Kidney epithelial cell (primary cell): Measurements from ENCODE around the gene GSTT2B. TPM values are rescaled to one million over a fixed set of nuclear protein-coding genes. Genes with fewer than 3 reads are reported as not detected.
"Not testable (repeated sequence)": the region's sequence is repeated elsewhere in the genome, so short reads cannot be mapped to it uniquely, and the experiment has no call there.

Source experiments
- DNase-seq: peaks from one replicate; pipeline ENCODE4 v3.0.0-alpha.2; 2010; ENCODE audit warnings: low read depth
- H3K27me3 ChIP-seq: 2 replicates; pipeline ENCODE4 v1.6.0; 2011; ENCODE audit warnings: low read length; ENCODE audit not compliant: control insufficient read depth, insufficient read depth
- H3K36me3 ChIP-seq: 2 replicates; pipeline ENCODE4 v1.5.1; 2011; ENCODE audit warnings: low read length; ENCODE audit not compliant: control insufficient read depth, insufficient read depth
- H3K4me3 ChIP-seq: 2 replicates; pipeline ENCODE4 v1.5.1; 2011; ENCODE audit warnings: low read depth, mild to moderate bottlenecking, control low read depth, low read length
- CTCF ChIP-seq: IDR thresholded peaks from 2 replicates; pipeline ENCODE4 v1.5.1; 2011; ENCODE audit warnings: mild to moderate bottlenecking, moderate library complexity, low read length, control low read depth, inconsistent platforms; ENCODE audit not compliant: insufficient read depth, poor library complexity, severe bottlenecking
- total RNA-seq: library from RNA; depleted of rRNA; stranded (reverse); fragments of >200 nt; gene quantifications from 2 replicates; pipeline ENCODE4 v1.2.3, GENCODE V29; 2015

GSTT2B gene
- total RNA-seq, 1 donor from 2014 or later = 3.8 TPM

- Histone ChIP-seq H3K36me3 (no peaks in the 10 kb centered on the region), H3K4me3 (no peak overlapping the region), H3K27me3 (no peaks in the 10 kb centered on the region)
- TF ChIP-seq CTCF = no peak
- DNase-seq = no peak
Observed at GRCh38 chr22:23939017-23939357, 22.0 kb downstream of the GSTT2B start.

- Histone ChIP-seq H3K4me3 (no peak overlapping the region), H3K27me3 (no peaks in the 10 kb centered on the region), H3K36me3 (no peaks in the 10 kb centered on the region)
- TF ChIP-seq CTCF = no peak
- DNase-seq = no peak
Observed at GRCh38 chr22:23938328-23939016, 22.5 kb downstream of the GSTT2B start.

- Histone ChIP-seq H3K36me3 (no peaks in the 10 kb centered on the region), H3K27me3 (no peaks in the 10 kb centered on the region), H3K4me3 (no peak overlapping the region)
- no peak for TF ChIP-seq CTCF
- no peak for DNase-seq
Observed at GRCh38 chr22:23926561-23926960, 34.4 kb downstream of the GSTT2B start.

GRCh38 chr22:23925020-23925606 is 35.9 kb downstream of the GSTT2B start:
- Histone ChIP-seq H3K27me3 (no peaks in the 10 kb centered on the region), H3K36me3 (no peaks in the 10 kb centered on the region), H3K4me3 (no peak overlapping the region)
- no peak for DNase-seq
- TF ChIP-seq CTCF = no peak

GRCh38 chr22:23922921-23923320 is 38.1 kb downstream of the GSTT2B start:
- Histone ChIP-seq H3K36me3 (no peaks in the 10 kb centered on the region), H3K4me3 (no peak overlapping the region), H3K27me3 (no peaks in the 10 kb centered on the region)
- no peak for DNase-seq
- no peak for TF ChIP-seq CTCF

GRCh38 chr22:23921586-23922201 is 39.3 kb downstream of the GSTT2B start:
- H3K36me3 ChIP-seq, DNase-seq, H3K4me3 ChIP-seq, H3K27me3 ChIP-seq: not testable (repeated sequence)

- not testable (repeated sequence) for H3K27me3 ChIP-seq, H3K36me3 ChIP-seq, H3K4me3 ChIP-seq, DNase-seq
Observed at GRCh38 chr22:23920267-23920611, 40.8 kb downstream of the GSTT2B start.
